HG03108 (cell line): ENCODE results near the gene ICAM1.
A peak's percentile ranks its signal among the peaks of the same experiment; 100 is the strongest.
"Not testable (repeated sequence)": the region's sequence is repeated elsewhere in the genome, so short reads cannot be mapped to it uniquely, and the experiment has no call there.

ENCODE experiments used
- ATAC-seq: cut with Tn5 transposase; IDR thresholded peaks from one replicate; pipeline ENCODE4 v1.9.1; 2021; ENCODE audit warnings: moderate library complexity; ENCODE audit not compliant: unreplicated experiment

ICAM1 gene

DNA sequence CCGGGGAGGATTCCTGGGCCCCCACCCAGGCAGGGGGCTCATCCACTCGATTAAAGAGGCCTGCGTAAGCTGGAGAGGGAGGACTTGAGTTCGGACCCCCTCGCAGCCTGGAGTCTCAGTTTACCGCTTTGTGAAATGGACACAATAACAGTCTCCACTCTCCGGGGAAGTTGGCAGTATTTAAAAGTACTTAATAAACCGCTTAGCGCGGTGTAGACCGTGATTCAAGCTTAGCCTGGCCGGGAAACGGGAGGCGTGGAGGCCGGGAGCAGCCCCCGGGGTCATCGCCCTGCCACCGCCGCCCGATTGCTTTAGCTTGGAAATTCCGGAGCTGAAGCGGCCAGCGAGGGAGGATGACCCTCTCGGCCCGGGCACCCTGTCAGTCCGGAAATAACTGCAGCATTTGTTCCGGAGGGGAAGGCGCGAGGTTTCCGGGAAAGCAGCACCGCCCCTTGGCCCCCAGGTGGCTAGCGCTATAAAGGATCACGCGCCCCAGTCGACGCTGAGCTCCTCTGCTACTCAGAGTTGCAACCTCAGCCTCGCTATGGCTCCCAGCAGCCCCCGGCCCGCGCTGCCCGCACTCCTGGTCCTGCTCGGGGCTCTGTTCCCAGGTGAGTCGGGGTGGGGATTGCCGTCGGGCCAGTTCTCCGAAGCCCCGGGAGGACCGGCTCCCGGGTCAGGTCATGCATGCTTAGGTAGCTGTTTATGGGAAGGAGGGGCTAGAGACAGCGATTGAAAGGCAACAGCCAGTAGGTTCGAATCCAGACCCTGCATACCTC, at the start of gene ICAM1:
ICAM1 (plus strand) TSS at position 505 of the 779 bp plus-strand sequence; CDS start at position 545, 40 bp downstream.
- ATAC-seq = peak; percentile 40

- ATAC-seq = no peak
Observed at GRCh38 chr19:10222201-10222890, 48.6 kb upstream of the ICAM1 start.

- no peak for ATAC-seq
Observed at GRCh38 chr19:10223488-10224213, 47.3 kb upstream of the ICAM1 start.

- ATAC-seq = no peak
Observed at GRCh38 chr19:10224337-10224736, 46.6 kb upstream of the ICAM1 start.

GRCh38 chr19:10226021-10226375, 44.9 kb upstream of the ICAM1 start:
- no peak for ATAC-seq

GRCh38 chr19:10226376-10227025, 44.4 kb upstream of the ICAM1 start:
- ATAC-seq = no peak

GRCh38 chr19:10227026-10227971, 43.6 kb upstream of the ICAM1 start:
- no peak for ATAC-seq

DNA sequence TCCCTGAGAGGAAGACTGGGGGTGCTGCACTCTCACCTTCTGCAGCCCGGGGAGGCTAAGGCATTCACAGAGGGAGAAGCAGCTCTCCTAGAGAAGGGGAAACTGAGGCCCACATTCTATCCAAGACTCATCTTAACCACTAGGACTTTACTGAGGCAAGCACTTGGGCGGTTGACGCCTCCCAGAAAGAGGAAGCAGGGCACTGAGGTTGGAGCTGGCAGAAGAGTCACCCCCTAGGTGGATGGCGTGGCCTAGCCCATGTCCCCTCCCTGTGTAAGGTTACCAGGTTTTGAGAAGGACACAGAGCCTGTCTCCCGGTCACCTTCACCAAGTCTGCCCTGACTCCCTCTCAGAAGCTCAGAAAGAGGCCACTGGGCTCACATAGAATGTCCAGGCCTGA, 42.5 kb upstream of the ICAM1 start:
- ATAC-seq = no peak

- ATAC-seq = no peak
Observed at GRCh38 chr19:10228920-10229319, 42.0 kb upstream of the ICAM1 start.

- no peak for ATAC-seq
Observed at GRCh38 chr19:10230173-10230860, 40.6 kb upstream of the ICAM1 start.

GRCh38 chr19:10230861-10231611, 39.9 kb upstream of the ICAM1 start, which contains the start of gene S1PR2:
Gene S1PR2 (minus strand): TSS chr19:10231331. CDS start chr19:10224905, 6,426 bp downstream.
- peak; percentile 38 for ATAC-seq

DNA sequence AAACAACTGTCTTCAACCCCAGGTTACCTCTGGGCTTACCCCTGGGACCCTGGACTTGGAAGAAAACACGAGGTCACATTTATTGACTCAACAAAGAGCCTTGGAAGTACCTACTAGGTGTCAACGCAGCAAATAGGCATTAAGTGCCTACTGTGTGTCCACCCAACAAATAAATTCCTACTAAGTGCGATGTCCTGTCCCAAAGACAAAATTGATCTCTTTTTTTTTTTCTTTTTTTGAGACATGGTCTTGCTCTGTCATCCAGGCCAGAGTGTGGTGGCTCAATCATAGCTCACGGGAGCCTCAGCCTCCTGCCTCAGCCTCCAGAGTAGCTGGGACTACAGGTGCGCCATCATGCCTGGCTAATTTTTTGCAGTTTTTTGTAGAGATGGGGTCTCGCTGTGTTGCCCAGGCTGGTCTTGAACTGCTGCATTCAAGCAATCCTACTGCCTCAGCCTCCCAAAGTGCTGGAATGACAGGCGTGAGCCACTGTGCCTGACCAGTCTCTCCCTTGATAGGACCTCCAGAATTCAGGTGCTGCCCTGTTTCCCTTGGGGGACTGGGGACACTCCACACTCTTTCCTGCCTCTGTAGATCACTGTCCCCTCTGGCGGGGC, 39.2 kb upstream of the ICAM1 start:
- ATAC-seq = no peak

DNA sequence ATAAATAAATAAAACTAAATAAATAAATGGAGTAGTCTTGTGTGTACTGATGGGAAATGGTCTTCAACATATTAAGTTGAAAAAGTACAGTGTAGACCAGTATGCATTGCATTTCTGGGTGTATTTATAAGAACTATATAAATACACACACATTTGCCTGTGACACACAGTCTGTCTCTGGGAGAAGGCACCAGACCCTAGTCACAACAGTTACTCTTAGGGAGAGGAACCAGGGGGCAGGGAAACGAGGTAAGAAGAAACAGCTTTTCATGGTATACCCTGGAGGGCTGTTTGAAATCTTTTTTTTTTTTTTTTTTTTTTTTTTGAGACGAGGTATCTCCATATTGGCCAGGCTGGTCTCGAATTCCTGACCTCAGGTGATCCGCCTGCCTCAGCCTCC, 37.0 kb upstream of the ICAM1 start:
- no peak for ATAC-seq

DNA sequence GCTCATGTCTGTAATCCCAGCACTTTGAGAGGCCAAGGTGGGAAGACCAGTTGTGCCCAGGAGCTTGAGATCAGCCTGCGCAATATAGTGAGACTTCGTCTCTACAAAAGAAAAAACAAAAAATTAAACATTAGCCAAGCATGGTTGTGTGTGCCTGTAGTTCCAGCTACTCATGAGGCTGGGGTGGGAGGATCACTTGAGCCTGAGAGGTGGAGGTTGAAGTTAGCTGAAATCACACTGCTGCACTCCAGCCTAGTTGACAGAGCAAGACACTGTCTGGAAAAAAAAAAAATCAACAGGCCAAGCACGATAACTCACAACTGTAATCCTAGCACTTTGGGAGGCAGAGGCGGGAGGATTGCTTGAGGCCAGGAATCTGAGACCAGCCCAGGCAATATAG, 35.9 kb upstream of the ICAM1 start:
- ATAC-seq = no peak

DNA sequence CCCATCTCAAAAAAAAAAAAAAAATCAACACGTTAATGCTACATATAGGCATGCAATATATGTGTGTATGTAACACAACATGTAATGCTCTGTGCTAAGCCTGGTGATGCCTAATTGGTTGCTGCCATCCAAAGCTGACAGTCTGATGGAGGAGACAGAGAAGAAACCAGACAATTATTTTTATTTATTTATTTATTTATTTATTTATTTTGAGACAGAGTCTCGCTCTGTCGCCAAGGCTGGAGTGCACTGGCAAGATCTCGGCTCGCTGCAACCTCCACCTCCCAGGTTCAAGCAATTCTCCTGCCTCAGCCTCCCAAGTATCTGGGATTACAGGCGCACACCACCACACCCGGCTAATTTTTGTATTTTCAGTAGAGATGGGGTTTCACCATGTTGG, 35.5 kb upstream of the ICAM1 start:
- not testable (repeated sequence) for ATAC-seq

DNA sequence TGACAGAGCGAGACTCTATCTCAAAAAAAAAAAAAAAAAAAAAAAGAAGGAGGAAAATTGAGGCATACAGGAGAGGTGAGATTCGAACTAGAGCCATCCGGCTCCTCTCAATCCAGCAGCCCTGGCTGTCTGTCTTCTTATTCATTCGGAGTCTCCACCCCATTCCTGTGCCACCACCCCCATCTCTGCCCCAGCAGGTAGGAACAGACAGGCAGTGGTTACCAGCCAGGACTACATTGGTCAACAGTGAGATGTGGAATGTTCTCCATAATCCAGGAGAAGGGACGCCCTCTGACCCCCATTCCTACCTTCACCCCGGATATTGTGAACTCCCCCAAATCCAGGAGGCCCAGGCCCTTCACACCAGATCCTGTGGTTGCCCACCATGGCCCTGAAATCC, 33.2 kb upstream of the ICAM1 start:
- ATAC-seq = no peak

DNA sequence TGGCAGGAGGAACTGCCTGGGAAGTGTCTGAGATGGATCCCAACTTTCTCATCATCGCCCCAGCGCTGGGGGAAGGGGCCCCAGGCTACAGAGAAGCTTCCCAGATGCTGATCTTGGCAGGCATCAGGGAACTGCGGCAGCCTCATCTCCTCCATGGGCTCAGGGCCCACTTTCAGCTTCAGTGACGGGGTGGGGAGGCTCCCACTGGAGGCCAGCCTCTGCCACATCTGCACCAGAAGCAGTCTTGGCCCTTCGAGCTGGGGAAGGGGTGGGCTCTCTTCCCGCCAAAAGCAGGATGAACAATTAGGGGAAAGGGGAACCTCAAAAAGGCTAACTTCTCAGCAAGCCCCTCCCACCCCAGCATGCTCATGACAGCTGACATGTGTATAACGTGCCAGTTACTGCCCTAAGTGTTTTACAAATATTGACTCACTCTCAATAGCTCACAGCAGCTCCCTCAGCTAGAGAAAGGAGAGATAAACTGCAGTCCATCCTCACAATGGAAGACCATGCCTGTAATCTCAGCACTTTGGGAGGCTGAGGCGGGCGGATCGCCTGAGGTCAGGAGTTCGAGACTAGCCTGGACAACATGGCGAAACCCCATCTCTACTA, 32.6 kb upstream of the ICAM1 start:
- ATAC-seq = no peak
